Osteoblast (primary cell): ENCODE results near the gene PRR15L. TPM values are rescaled to one million over a fixed set of nuclear protein-coding genes. Genes with fewer than 3 reads are reported as not detected.

Source experiments
- DNase-seq: peaks from one replicate; pipeline ENCODE4 v3.0.0; 2011; ENCODE audit warnings: low spot score, mixed read lengths; ENCODE audit not compliant: insufficient read length; ENCODE audit errors: missing footprints
- H2AFZ ChIP-seq: 2 replicates; pipeline ENCODE4 v1.6.0; 2011; ENCODE audit warnings: mild to moderate bottlenecking, low read length
- H3K27ac ChIP-seq: 2 replicates; pipeline ENCODE4 v1.5.1; 2011; ENCODE audit warnings: mild to moderate bottlenecking, low read depth, low read length, moderate library complexity
- H3K27me3 ChIP-seq: 2 replicates; pipeline ENCODE4 v1.6.0; 2012; ENCODE audit warnings: mild to moderate bottlenecking, control low read depth, inconsistent platforms, low read length, moderate library complexity; ENCODE audit not compliant: insufficient read depth
- H3K36me3 ChIP-seq: 2 replicates; pipeline ENCODE4 v1.5.1; 2011; ENCODE audit warnings: mild to moderate bottlenecking, low read length, control low read depth, moderate library complexity; ENCODE audit not compliant: insufficient read depth
- H3K4me1 ChIP-seq: 2 replicates; pipeline ENCODE4 v1.5.1; 2011; ENCODE audit warnings: mild to moderate bottlenecking, low read length, control low read depth, moderate library complexity; ENCODE audit not compliant: insufficient read depth
- H3K4me2 ChIP-seq: 2 replicates; pipeline ENCODE4 v1.6.0; 2011; ENCODE audit warnings: mild to moderate bottlenecking, low read length; ENCODE audit not compliant: insufficient read depth
- H3K4me3 ChIP-seq: fragments of 200-600 bp; sonication (generic); 3 replicates; pipeline ENCODE4 v1.5.1; 2012; ENCODE audit warnings: mild to moderate bottlenecking, low read length, inconsistent platforms; ENCODE audit not compliant: insufficient read depth
- H3K79me2 ChIP-seq: 2 replicates; pipeline ENCODE4 v1.6.0; 2012; ENCODE audit warnings: mild to moderate bottlenecking, low read length, control low read depth, inconsistent platforms; ENCODE audit not compliant: insufficient read depth
- H3K9me3 ChIP-seq: 2 replicates; pipeline ENCODE4 v1.5.1; 2011; ENCODE audit warnings: low read depth, low read length, control low read depth
- H4K20me1 ChIP-seq: 2 replicates; pipeline ENCODE4 v1.6.0; 2012; ENCODE audit warnings: mild to moderate bottlenecking, low read length, control low read depth; ENCODE audit not compliant: insufficient read depth
- CTCF ChIP-seq: IDR thresholded peaks from 2 replicates; pipeline ENCODE4 v1.5.1; 2011; ENCODE audit warnings: mild to moderate bottlenecking, low read depth, low read length, moderate library complexity; ENCODE audit errors: extremely low read depth
- total RNA-seq: library from RNA; depleted of rRNA; stranded (reverse); fragments of >200 nt; gene quantifications from 2 replicates; pipeline ENCODE4 v1.2.3, GENCODE V29; 2012

Gene PRR15L
- total RNA-seq, 1 donor, result not detected

- H3K4me3 ChIP-seq, result no peak overlapping the region
- peaks cover 6% of the 10 kb centered on the region for H3K36me3 ChIP-seq
- H3K27ac ChIP-seq, result no peak overlapping the region
- H2AFZ ChIP-seq, result no peak overlapping the region
- no peaks in the 10 kb centered on the region for H3K9me3 ChIP-seq
- H3K79me2 ChIP-seq, result peaks cover 20% of the 10 kb centered on the region
- no peaks in the 10 kb centered on the region for H3K27me3 ChIP-seq
- no peak overlapping the region for H3K4me2 ChIP-seq
- no peak for TF ChIP-seq CTCF
- H3K4me1 ChIP-seq, result peaks cover 24% of the 10 kb centered on the region
- DNase-seq, result no peak
- H4K20me1 ChIP-seq, result no peaks in the 10 kb centered on the region
These were observed 11.2 kb upstream of the PRR15L start for GRCh38 chr17:47968836-47969235.

- Histone ChIP-seq H2AFZ (peak overlapping the region; percentile 59), H3K4me1 (peaks cover 24% of the 10 kb centered on the region), H3K79me2 (peaks cover 18% of the 10 kb centered on the region), H3K27ac (peak overlapping the region; percentile 66), H3K4me2 (peak overlapping the region; percentile 58), H4K20me1 (no peaks in the 10 kb centered on the region), H3K9me3 (no peaks in the 10 kb centered on the region), H3K36me3 (no peaks in the 10 kb centered on the region), H3K27me3 (no peaks in the 10 kb centered on the region), H3K4me3 (peak overlapping the region; percentile 40)
- DNase-seq, result peak; percentile 96
- TF ChIP-seq CTCF, result no peak
These were observed 10.0 kb upstream of the PRR15L start for GRCh38 chr17:47967607-47968252.

- peak; percentile 23 for DNase-seq
- no peak for TF ChIP-seq CTCF
- H2AFZ ChIP-seq, result no peak overlapping the region
These were observed 8.4 kb upstream of the PRR15L start for GRCh38 chr17:47966079-47966519.

GRCh38 chr17:47964856-47965255, 7.2 kb upstream of the PRR15L start:
- H3K9me3 ChIP-seq, result no peaks in the 10 kb centered on the region
- TF ChIP-seq CTCF, result no peak
- no peak overlapping the region for H3K27ac ChIP-seq
- H4K20me1 ChIP-seq, result no peaks in the 10 kb centered on the region
- peaks cover 3% of the 10 kb centered on the region for H3K27me3 ChIP-seq
- H3K79me2 ChIP-seq, result no peaks in the 10 kb centered on the region
- no peaks in the 10 kb centered on the region for H3K36me3 ChIP-seq
- no peak for DNase-seq
- H2AFZ ChIP-seq, result no peak overlapping the region
- H3K4me2 ChIP-seq, result no peak overlapping the region
- no peak overlapping the region for H3K4me3 ChIP-seq
- peaks cover 14% of the 10 kb centered on the region for H3K4me1 ChIP-seq

More at GRCh38 chr17:47966079-47966519, 8.4 kb upstream of the PRR15L start:
- no peaks in the 10 kb centered on the region for H3K36me3 ChIP-seq
- H3K27me3 ChIP-seq, result peaks cover under 1% of the 10 kb centered on the region
- H3K4me2 ChIP-seq, result no peak overlapping the region
- peaks cover 2% of the 10 kb centered on the region for H3K79me2 ChIP-seq
- H3K4me3 ChIP-seq, result no peak overlapping the region
- H3K4me1 ChIP-seq, result peaks cover 14% of the 10 kb centered on the region
- H3K9me3 ChIP-seq, result no peaks in the 10 kb centered on the region
- no peak overlapping the region for H3K27ac ChIP-seq
- no peaks in the 10 kb centered on the region for H4K20me1 ChIP-seq
